Measurements from ENCODE around the gene PHETA1. TPM values are rescaled to one million over a fixed set of nuclear protein-coding genes. Genes with fewer than 3 reads are reported as not detected.

Gene PHETA1
- total RNA-seq, 1 experiment from 2014 or later: 9.9 TPM

GRCh38 chr12:111322336-111323250 lies 46.3 kb downstream of the PHETA1 start:
- DNase-seq (ENCODE audit: low spot score): no peak

- DNase-seq (ENCODE audit: low spot score): no peak
Observed at GRCh38 chr12:111321317-111321716, 47.6 kb downstream of the PHETA1 start.

- no peak for DNase-seq (ENCODE audit: low spot score)
Observed at GRCh38 chr12:111320258-111321050, 48.4 kb downstream of the PHETA1 start.

GRCh38 chr12:111319600-111320257 lies 49.2 kb downstream of the PHETA1 start:
- no peak for DNase-seq (ENCODE audit: low spot score)

- DNase-seq (ENCODE audit: low spot score): no peak
Observed at GRCh38 chr12:111318450-111318849, 50.4 kb downstream of the PHETA1 start.

GRCh38 chr12:111316671-111317070 lies 52.2 kb downstream of the PHETA1 start:
- no peak for DNase-seq (ENCODE audit: low spot score)

GRCh38 chr12:111314953-111315539 lies 53.8 kb downstream of the PHETA1 start:
- DNase-seq (ENCODE audit: low spot score): no peak

GRCh38 chr12:111313833-111314259 lies 55.0 kb downstream of the PHETA1 start:
- DNase-seq (ENCODE audit: low spot score): peak; percentile 62

- peak; percentile 43 for DNase-seq (ENCODE audit: low spot score)
Observed at GRCh38 chr12:111312708-111313107, 56.2 kb downstream of the PHETA1 start.

GRCh38 chr12:111312016-111312415 lies 56.9 kb downstream of the PHETA1 start:
- no peak for DNase-seq (ENCODE audit: low spot score)

GRCh38 chr12:111311011-111311410 lies 57.9 kb downstream of the PHETA1 start:
- DNase-seq (ENCODE audit: low spot score): no peak

Small RNA genes lying within 50 kb of the gene (small RNA-seq; reads per million reads assigned to genes)
- gene RNA5SP373: not detected

Other genes starting within 250 kb of the PHETA1 start
- 1.7 and 2.4 TPM in 2 replicates for gene SH2B3, start 36.8 kb upstream of the PHETA1 start, total RNA-seq (2014; rRNA removed; shearing (Covaris generic))
- 14.5 and 29.9 TPM in 2 replicates for gene ATXN2, start 230.2 kb upstream of the PHETA1 start, total RNA-seq (2014; rRNA removed; shearing (Covaris generic))

Measured in HT-29 (cell line).